Stimulated activated CD4-positive, alpha-beta T cell treated with anti-CD3 and anti-CD28 coated beads, Interleukin-4, amount 100 ng/mL, for 4 hours (primary cell): Measurements from ENCODE around the gene GPBP1L1.
"Not testable (repeated sequence)": the region's sequence is repeated elsewhere in the genome, so short reads cannot be mapped to it uniquely, and the experiment has no call there.

ENCODE experiments used
- DNase-seq, 2 experiments: peaks; one replicate each; pipeline ENCODE4 v3.0.0-alpha.2; 2020

Gene GPBP1L1

DNA sequence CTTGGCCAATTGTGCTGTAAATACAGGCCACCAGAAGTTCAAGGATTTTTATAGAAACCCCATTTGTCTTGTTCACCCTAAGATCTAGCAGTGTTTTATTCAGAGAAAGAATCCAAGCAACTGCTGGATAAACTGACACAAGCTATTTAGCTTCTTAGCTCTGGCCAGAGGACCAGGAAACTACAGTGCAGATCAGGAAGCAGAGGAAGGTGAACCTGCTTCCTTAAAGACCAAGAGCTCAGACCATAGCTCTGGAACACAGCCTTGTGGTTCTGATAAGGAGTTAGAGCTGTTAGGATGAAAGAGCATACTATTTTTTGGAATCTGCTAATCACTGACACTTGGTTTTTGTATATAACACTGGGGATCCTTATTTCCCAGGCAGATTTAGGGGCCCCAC lies 57.3 kb downstream of the GPBP1L1 start:
- DNase-seq = no peak

DNA sequence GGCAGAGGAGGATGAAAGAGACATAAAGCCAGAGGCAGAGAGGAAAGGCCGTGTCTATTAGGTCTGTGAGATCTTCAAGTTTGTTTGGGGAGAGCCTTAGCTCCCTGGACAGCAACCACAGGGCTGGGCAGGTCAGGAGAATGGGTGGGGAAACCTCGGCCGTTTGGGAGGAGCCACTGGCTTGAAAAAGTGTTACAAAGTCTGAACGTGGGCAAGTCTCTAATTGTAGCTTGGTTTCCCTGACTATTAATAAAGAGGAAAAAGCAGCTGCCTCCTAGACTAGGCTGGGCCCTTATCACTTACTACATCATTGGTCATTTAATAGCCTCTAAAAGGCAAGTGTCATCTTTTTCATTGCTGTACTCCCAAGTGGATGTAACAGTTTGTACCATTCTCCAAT lies 62.4 kb downstream of the GPBP1L1 start, which contains the start of gene CCDC17:
TSS of gene CCDC17 (minus strand) at position 83 of the 400 bp plus-strand sequence. CDS start 145 bp downstream, outside the sequence.
- DNase-seq = no peak

DNA sequence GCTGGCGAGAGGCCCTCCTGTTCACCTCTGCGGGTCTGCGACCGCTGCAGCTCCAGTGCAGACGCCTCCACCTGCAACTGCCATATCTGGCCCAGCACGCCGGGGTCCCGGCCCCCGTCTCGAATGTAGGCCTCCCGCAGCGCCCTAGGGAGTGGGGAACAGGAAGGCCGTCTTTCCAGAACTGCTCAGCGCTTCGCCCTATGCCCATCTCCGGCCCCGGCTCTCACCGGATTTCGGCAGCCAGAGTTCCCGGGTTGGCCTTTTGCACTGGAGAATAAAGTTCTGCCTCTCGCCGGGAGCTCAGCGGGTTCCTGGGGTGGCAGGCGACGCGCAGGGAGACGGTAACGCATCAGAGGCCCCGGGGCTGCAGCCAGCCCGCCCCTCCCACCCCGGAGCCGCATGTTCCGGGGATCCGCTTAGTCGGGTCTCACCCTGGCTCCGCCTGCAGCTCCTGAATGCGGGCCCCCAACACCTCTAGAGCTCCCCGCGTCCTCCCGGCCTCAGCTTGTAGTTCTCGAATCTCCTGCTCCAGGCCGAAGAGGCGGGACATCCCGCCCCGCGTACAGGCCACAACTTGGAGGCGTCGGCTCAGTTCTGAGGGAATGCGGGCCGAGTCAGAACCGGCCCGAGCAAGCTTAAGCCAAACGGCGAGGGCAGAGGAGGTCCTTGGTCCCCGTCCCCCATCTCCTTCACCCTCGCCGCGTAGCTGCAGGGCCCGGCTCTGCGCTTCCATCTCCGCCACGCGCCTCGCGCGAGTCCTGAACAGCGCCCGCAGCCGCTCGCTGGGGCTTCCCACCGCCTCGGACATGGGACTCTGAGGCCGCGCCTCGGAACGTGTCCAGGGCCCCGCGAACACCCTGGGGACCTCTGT lies 63.6 kb downstream of the GPBP1L1 start:
- no peak for DNase-seq

DNA sequence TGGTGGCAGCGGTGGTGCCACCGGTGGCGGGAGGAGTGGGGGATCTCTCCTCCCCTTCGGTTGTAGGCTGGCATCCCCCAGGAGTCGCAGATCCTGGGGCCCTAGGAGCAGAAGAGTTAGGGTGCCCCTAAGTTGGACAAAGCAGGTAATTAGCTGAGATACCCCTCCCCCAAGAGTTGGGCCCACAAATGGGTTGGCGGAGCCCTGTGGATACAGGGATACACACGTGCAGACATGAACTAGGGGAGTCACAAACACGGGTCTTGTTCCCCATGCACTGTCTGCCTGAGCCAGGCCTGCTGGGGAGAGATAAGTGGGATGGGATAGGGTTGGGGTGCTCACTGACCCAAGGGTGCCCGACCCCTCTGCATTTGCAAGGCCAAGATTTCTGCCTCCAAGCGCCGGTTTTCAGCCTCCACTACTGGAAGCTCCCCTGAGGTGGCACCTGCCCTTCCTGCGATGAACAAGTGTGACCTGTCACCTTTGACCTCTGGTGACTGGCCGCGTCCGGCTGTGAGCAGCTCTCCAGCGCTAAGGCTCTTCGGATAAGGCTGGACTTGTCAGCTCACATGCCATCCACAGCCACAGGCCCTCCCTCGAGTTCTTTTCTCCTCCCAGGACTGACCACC lies 64.3 kb downstream of the GPBP1L1 start:
- no peak for DNase-seq

DNA sequence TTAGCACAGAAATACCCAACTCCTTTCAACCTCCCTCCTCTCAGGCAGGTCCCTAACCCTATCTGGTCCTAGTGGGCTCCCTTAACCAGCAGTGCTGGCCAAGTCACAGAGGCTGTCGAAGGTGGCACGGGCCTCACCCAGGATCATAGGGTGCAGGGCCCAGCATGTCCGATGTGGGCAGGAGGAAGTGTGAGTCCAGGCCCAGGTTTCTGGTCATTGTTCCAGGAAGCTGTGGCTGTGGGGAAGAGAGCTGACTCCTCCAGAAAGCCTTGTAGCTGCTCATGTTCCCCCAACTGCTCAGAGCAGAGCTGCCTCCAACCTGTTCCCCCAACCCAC lies 64.9 kb downstream of the GPBP1L1 start:
- DNase-seq = no peak

DNA sequence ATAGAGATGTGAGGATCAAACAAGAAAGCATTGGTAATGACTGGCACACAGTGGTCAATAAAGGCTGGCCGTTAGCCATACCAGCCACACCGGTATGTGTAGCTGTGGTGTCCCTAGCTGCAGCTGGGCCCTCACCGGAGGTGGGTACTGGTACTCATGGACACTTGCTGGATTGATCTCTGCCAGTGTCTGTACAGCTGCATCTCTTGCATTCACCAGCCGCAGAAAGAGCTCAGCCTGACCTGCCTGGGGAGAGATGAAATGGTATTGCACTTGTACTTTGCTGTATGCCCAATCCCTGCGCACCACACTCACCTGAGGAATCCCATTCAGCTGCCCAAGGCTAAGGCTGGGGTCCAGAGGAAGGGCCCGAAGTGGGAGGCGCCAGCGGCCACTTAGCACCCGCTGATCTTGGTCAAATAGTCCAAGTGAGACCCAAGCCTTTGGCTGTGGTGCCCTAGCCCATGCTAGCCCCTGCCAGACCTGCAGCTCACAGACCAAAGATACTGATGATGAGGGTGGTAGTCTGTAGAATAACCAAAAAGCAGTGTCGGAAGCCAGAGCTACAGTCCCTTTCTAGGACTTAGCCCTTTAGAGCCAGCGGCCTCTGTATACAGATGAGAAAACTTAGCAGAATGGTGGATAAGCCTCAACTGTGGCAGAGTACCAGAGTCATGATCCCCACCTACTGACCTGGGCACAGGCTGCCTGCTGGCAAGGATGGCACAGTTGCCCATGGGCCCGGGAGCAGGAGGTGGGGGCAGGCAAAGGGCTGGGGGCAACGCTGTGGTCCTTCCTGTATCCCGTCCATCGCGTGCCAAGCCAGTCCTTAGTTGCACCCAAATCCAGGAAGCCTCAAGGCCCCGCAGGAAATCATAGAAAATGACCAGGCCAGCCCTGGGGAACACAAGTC lies 65.5 kb downstream of the GPBP1L1 start:
- no peak for DNase-seq

DNA sequence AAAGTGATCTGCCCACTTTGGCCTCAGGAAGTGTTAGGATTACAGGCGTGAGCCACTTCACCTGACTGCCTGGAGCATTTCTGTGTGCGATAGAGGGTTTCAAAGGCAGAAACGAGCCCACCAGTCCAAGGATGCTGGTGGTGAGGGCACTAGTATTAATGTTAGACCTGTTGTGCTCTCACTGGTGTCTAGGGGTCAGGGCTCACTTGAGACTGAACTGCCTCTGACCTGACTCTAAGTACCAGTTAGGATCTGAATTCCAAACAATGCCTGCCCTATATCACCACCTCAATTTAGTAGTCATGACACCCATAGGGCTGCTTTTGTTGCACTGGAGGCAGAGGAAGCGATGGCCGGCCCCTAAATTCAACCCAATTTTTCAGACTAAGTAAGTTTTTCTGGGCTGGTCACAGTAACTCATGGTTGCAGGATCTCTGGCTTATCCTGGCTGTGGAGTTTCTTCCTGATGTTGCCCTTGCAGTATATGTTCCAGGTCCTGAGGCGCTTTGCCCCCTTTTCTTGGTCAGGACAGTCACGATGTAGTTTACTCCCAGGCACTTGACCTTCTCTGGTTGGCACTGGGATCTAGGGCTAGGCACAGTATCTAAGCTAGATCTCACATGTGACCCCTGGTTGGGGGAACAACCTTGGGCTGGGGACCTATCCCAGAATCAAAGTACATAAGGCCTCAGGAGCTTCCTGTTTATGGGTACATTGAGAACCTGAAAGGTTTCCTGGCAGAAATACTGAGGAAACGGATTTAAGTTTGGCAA lies 67.0 kb downstream of the GPBP1L1 start:
- DNase-seq = no peak

DNA sequence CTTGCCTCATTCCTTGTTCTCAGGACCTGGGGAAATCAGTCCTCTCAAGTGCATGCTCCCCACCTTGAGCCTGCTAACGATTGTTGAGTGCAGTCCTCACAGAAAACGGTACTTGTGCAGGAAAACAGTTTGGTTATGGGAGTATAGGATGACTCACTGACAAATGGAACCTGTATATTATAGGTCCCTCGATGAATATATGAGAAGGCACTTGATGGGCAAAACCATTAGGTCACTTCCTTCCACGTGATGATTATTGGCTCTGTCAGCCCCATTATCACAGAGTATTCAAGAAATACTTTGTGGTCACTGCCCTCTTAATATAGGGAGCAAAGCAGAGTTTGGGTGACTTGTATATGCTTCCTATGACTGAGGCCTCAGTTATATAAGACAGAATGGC lies 68.7 kb downstream of the GPBP1L1 start:
- no peak for DNase-seq

DNA sequence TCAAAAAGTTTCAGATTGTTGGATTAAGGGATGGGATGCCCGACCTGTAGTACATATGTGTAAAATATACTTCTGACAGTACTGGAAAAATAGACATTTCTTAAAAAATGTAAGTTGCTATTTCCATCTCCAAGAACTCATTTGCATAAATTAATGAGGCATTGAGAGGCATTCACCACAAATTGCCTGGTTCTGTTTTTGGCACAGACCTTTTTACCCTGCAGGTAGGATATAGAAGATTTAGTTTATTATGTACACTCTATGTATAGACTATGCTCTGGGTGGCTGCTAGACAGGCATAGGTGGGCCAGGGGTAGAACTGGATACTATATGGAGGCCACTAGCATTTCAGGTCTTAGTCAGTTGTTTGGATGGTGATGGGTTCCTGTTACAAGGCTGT lies 70.4 kb downstream of the GPBP1L1 start:
- no peak for DNase-seq

DNA sequence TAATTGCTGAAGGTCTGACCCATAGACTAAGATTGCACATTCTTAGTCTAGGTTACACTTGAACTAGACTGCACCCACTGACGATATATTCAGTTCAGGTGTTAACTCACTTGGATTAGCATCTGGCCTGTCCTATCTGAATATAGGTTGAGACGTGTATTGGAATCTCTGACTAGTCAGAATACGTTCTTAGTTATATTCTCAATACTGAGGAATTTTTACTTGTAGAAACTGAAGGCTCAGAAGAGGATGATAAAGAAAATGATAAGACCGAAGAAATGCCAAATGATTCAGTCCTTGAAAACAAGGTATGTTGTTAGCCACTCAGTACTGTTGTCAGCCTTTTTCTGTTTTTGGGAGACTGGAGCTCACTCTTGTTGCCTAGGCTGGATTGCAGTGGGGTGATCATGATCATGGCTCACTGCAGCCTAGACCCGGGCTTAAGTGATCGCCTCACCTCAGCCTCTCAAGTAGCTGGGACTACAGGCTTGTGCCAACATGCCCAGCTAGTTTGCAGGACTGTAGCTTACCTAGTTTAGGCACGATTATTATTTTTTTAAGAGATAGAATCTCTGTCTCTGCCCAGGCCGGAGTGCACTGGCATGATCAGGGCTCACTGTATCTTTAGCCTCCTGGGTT lies 73.3 kb downstream of the GPBP1L1 start:
- no peak for DNase-seq

DNA sequence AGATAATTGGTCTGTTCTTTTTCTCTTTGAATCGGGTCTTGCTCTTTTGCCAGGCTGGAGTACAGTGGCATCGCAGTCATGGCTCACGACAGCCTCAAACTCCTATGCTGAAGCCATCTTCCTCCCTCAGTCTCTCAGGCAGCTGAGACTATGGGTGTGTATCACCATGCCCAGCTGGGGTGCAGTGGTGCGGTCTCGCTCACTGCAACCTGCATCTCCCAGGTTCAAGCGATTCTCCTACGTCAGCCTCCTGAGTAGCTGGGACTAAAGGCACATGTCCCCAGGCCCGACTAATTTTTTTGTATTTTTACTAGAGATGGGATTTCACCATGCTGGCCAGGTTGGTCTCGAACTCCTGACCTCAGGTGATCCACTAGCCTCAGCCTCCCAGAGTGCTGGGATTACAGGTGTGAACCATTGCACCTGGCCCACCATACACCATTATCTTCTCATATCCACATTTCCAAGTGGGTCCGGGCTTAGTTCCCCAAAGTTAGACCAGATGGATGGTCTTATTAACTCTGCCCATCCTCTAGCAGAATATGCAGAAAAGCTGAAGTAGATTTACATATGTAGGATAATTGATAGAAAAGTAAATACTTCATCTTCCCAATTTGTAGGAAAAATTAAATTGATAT lies 75.6 kb downstream of the GPBP1L1 start:
- DNase-seq = no peak

DNA sequence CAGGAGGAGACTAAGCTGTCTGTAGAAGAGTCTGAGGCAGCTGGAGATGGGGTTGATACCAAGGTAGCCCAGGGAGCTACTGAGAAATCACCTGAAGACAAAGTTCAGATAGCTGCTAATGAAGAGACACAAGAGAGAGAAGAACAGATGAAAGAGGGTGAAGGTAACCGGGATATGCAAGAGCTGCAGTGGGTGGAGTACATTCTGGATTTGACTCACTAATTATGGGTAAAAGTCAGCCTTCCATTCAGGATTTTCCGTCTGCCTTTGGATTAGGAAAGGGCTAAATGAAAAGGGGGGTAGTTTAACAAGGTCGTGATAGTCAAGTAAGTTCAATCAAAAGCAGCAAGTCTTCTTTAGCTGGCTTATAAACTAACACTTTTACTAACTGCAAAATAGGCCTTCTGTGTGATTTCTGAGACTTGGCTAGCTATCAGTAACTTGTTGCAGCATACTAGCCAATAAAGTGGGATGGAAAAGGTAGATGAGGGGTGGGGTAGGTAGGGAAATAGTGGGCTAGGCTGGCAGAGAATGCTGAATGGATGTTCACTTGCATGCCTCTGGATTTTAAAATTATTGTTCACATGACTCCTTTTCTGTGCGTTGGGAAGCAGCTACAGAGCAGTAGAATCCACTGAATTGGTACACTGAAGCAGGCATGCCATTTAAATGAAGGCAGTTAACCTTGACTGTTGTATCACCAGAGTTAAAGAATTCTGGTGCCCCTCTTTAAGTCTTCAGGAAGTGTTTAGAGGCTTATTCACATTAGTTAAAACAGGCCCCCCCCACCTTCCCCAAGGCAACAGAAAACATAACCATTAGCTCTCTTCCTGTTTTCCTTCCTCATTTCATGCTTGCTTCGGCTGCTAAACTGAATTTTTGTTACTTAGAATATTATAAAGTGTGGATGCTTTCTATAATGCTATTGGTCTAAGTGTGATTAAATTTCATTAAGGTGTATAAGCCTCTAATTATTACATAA lies 77.9 kb downstream of the GPBP1L1 start:
- no peak for DNase-seq

DNA sequence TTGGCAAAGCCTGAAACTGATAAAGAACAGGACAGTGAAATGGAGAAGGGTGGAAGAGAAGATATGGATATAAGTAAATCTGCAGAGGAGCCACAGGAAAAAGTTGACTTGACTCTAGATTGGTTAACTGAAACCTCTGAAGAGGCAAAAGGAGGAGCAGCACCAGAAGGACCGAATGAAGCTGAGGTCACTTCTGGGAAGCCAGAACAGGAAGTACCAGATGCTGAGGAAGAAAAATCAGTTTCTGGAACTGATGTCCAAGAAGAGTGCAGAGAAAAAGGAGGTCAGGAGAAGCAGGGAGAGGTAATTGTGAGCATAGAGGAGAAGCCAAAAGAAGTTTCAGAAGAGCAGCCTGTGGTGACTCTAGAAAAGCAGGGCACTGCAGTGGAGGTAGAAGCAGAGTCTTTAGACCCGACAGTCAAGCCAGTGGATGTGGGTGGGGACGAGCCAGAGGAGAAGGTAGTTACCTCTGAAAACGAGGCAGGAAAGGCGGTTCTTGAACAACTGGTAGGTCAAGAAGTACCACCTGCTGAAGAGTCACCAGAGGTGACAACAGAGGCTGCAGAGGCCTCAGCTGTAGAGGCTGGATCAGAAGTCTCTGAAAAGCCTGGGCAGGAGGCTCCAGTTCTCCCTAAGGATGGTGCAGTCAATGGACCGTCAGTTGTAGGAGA lies 78.8 kb downstream of the GPBP1L1 start:
- DNase-seq = no peak

DNA sequence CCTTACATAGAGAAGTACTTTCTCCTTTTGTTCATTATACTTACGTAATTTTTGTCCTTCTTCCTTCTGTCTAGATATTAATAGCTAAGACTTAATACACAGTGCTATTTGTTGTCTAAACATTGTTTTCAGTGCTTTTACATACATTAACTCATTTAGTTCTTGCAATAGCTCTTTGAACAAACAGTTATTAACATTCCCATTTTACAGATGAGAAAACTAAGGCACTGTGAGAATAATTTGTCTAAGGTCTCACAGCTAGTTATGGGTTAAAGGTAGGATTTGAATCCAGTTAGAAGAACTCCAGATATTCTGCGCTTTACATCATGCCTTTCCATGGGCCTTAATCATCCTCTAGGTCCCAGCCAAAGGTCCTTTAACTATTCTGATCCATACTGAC lies 82.1 kb downstream of the GPBP1L1 start:
- no peak for DNase-seq

DNA sequence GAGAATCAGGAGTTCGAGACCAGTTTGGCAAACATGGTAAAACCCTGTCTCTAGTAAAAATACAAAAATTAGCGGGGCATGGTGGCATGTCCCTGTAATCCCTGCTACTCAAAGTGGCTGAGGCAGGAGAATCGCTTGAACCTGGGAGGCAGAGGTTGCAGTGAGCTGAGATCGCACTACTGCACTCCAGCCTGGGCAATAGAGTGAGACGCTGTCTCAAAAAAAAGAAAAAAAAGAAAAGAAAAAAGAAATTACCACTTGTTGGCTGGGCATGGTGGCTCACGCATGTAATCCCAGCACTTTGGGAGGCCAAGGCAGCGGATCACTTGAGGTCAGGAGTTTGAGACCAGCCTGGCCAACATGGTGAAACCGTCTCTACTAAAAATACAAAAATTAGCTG lies 89.6 kb downstream of the GPBP1L1 start:
- DNase-seq = not testable (repeated sequence)

DNA sequence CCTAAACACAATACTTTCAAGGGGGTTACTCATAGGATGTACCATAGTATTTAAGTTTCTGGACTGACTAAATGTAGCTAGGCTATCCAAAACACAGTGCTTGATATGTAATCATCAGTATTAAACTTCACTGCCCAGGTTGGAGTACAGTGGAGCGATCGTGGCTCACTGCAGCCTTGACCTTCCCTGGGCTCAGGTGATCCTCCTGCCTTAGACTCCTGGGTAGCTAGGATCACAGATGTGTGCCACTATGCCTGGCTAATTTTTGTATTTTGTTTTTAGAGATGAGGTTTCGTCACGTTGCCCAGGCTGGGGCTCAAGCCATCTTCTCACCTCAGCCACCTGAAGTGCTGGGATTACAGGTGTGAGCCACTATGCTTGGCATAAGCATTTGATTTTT lies 91.9 kb downstream of the GPBP1L1 start:
- DNase-seq = no peak

DNA sequence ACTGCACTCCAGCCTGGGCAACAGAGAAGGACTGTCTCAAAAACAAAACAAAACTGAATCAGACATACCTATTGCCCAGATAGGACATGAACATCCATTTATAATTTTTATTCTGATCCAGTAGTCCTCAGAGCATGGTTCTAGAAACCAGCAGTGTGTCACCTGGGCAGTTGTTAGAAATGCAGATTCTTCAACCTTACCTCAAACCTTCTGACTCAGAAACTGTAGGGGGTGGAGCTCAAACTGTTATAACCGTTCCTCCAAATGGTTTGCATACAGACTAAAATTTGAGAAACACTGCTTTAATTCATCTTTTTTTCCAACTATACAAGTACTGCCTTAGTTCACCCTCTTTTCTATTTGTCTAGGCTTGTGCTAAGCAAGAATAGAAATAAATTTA lies 96.5 kb downstream of the GPBP1L1 start:
- no peak for DNase-seq

DNA sequence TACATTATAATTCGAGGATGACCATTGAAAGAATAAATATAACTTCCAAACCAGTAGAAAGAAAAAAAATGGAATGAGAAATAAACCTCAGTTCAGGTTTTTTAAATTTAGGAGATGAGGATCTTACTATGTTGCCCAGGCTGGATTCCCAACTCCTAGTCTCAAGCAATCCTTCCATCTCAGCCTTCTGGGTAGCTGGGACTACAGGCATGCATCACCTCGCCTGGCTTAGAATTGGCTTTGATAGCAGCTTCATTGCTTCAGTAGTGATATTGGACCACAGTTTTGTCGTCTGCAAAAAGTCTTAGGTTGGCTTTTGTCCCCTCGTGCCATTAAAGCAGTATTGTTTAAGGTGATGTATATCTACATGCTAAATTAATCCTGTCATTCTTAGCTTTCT lies 99.6 kb downstream of the GPBP1L1 start:
- no peak for DNase-seq

DNA sequence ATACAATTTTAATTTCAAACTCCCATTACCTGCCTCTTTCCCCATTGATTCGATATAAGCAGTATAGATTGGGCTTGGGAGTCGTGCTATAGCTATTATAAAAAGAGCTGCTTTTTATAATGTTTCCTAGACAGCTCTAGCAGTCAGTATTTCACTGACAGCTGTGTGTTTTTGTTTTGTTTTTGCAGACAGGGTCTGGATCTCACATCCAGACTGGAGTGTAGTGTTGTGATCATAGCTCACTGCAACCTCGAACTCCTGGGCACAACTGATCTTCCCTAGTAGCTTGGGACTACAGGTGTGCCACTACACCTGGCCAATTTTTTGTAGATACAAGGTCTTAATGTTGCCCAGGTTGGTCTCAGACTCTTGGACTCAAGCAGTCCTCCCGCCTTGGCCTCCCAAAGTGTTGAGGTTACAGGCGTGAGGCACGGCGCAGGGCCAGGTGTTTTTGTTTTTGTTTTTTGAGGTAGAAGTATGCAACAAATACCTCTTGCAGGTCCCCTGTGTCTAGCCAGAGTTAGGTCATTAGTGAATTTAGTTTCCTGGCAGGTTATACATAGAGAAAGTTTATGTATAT lies 100.7 kb downstream of the GPBP1L1 start:
- no peak for DNase-seq

DNA sequence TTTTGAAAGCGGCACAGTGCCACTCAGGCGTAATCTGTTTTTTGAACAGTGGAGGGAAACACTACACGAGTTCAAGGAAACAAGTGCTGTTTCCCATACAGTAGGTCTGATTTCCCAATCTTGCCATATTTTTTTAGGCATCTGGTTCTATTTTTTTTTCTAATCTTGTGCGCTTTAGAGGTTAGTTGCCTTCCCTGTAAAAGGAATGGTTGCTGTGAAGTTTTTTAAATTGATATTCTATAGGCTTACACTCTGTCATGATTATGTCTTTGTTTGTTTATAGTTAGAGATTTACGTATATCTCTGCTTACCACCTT lies 101.3 kb downstream of the GPBP1L1 start:
- DNase-seq = no peak
